HG02588 (cell line): ENCODE results near the gene PSAT1.
A peak's percentile ranks its signal among the peaks of the same experiment; 100 is the strongest.
"Not testable (repeated sequence)": the region's sequence is repeated elsewhere in the genome, so short reads cannot be mapped to it uniquely, and the experiment has no call there.

Experiments used
- ATAC-seq: cut with Tn5 transposase; IDR thresholded peaks from one replicate; pipeline ENCODE4 v1.9.1; 2021; ENCODE audit warnings: mild to moderate bottlenecking, moderate library complexity; ENCODE audit not compliant: unreplicated experiment

The PSAT1 gene

GRCh38 chr9:78296893-78297671 lies at the start of gene PSAT1:
PSAT1 (plus strand) TSS chr9:78297125; CDS start chr9:78297211, 86 bp downstream.
- peak; percentile 98 for ATAC-seq

GRCh38 chr9:78248635-78249034 lies 48.3 kb upstream of the PSAT1 start:
- no peak for ATAC-seq

GRCh38 chr9:78249542-78249941 lies 47.4 kb upstream of the PSAT1 start:
- ATAC-seq, result no peak

- ATAC-seq, result no peak
Observed at GRCh38 chr9:78252616-78253015, 44.3 kb upstream of the PSAT1 start.

- no peak for ATAC-seq
Observed at GRCh38 chr9:78253285-78253684, 43.6 kb upstream of the PSAT1 start.

GRCh38 chr9:78261403-78262001 lies 35.4 kb upstream of the PSAT1 start:
- ATAC-seq, result no peak

- ATAC-seq, result no peak
Observed at GRCh38 chr9:78262655-78263054, 34.3 kb upstream of the PSAT1 start.

GRCh38 chr9:78267889-78268288 lies 29.0 kb upstream of the PSAT1 start:
- no peak for ATAC-seq

- ATAC-seq, result no peak
Observed at GRCh38 chr9:78269784-78270183, 27.1 kb upstream of the PSAT1 start.

GRCh38 chr9:78272307-78272706 lies 24.6 kb upstream of the PSAT1 start:
- no peak for ATAC-seq

GRCh38 chr9:78273761-78274160 lies 23.2 kb upstream of the PSAT1 start:
- no peak for ATAC-seq

- no peak for ATAC-seq
Observed at GRCh38 chr9:78278177-78278777, 18.6 kb upstream of the PSAT1 start.

- no peak for ATAC-seq
Observed at GRCh38 chr9:78278801-78279200, 18.1 kb upstream of the PSAT1 start.

- ATAC-seq, result no peak
Observed at GRCh38 chr9:78280982-78281668, 15.8 kb upstream of the PSAT1 start.

- not testable (repeated sequence) for ATAC-seq
Observed at GRCh38 chr9:78284181-78284580, 12.7 kb upstream of the PSAT1 start.

- no peak for ATAC-seq
Observed at GRCh38 chr9:78286125-78286524, 10.8 kb upstream of the PSAT1 start.

GRCh38 chr9:78286946-78287388 lies 10.0 kb upstream of the PSAT1 start:
- ATAC-seq, result no peak

GRCh38 chr9:78288214-78288892 lies 8.6 kb upstream of the PSAT1 start:
- ATAC-seq, result no peak

GRCh38 chr9:78289474-78289873 lies 7.5 kb upstream of the PSAT1 start:
- ATAC-seq, result no peak

- no peak for ATAC-seq
Observed at GRCh38 chr9:78291240-78291925, 5.5 kb upstream of the PSAT1 start.
